HS-5 (cell line): Measurements from ENCODE around the gene KBTBD8.

ENCODE experiments used
- DNase-seq: peaks from one replicate; pipeline ENCODE4 v3.0.0-alpha.2; 2012; ENCODE audit warnings: low read depth

The KBTBD8 gene

DNA sequence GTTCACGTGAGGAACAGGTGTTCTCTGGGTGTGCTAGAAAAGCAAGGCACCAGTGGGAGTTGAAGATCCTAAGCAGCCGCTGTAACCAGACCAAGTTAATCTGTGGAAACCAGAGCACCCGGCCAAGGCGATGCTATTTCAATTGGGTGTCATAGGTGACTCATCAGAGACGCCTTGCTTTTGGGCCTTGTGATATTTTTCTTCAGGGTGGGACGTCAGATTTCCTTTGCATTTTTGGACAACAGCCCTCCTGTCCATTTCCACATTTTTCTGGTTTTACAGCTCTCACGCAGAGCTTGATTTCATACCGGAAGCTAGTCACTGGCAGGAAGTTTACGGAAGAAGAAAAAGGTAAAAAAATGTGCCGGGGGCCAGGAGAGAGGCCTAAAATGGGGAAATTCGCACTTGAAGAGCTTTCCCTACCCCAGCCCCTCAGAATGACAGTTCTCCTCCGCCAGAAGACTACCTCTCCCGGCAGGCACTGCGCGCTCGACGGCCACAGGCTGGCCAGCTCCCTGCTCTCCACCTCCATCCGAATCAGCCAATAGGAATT is 471 bp upstream of the KBTBD8 start:
- peak; percentile 93 for DNase-seq

GRCh38 chr3:66998904-66999235 is 763 bp downstream of the KBTBD8 start:
- DNase-seq, result no peak

DNA sequence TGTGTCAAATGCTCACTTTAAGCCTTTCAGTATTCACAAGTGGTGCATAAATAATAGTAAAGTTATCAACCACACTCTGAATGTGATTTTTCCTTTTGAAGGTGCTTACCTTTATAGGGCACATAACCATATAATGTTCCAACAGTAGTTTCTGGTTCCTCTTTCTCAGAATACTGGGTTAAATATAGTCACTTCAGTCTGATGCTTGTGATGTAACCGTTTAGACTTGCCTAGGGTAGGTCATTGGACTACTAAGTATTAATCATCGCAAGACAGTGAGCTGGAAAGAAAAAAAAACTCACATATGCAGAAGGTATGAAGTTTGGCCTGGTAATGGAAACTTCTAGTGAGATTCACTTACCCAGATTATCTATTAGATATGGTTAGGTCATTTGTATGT is 1.9 kb downstream of the KBTBD8 start:
- DNase-seq, result peak; percentile 60

- DNase-seq, result no peak
Observed at GRCh38 chr3:67001086-67001861, 3.2 kb downstream of the KBTBD8 start.

DNA sequence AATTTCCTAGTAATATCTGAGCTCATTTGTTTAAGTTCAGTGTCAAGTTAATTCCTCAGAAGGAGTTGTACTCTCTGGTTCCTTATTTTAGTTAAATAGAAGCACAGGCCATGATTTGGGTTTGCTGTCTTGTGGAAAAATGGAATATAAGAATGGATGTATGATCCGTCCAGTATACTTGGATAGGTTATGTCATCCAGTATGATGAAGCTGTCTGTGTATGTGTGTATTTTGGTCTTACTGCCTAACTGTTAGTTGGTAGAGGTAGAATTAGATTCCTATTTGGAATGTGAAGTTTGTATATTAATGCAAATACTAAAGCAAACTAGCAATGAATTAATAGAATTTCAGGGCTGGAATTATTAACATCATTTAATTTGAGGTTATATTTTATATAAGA is 7.9 kb downstream of the KBTBD8 start:
- DNase-seq, result no peak

DNA sequence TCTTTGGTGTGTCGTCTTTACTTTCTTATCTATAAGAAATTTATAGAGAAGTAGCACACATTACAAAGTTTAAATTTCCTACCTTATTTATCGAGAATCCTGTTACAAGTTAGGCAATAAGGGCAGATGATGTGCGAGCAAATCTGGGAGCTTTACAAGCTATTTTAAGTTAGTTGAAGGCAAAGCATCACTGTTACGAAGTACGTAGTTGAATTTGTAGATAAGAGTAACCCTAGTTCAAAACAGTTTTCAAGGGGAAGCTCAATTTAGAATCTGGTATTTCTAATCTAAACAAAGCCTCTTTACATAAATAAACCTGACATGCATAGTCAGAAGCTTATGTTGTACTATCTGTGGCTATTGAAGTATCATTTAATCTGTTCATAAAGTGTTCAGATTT is 8.4 kb downstream of the KBTBD8 start:
- no peak for DNase-seq

DNA sequence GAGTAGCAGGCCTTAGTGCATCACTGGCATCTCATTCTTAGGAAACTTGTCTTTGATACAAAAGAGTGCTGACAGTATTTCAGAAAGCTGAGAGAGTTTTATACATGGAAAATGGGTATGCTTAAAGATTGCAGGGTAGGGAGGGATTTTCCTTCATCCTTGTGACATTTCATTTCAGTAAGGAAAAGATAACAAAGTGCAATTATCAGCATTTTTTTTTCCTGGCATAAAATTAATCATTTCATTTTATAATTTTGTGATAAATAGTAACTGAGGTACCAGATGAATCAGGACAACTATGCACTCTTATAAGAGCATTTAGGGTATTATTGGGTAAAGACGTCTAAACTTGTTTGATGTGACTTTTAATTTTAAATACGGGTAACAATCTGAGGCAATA is 10.3 kb downstream of the KBTBD8 start:
- no peak for DNase-seq

DNA sequence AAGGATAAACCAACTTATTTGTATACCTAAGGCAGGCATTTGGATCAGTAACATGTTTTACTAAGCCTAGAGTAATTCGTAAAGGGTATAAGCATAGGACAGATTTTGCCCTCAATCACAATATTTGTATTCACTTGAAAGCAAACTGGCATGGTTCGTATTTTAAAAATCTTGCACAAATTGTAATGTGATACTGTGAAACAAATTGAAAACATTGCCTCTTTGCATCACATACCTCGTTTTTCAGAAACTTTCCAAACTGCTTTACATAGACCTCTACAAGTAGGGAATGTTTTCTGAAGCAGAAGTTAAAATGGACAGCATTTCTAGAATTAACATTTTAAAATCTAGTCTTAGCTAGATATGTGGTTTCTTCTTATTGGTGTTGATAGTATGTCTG is 11.6 kb downstream of the KBTBD8 start:
- no peak for DNase-seq

DNA sequence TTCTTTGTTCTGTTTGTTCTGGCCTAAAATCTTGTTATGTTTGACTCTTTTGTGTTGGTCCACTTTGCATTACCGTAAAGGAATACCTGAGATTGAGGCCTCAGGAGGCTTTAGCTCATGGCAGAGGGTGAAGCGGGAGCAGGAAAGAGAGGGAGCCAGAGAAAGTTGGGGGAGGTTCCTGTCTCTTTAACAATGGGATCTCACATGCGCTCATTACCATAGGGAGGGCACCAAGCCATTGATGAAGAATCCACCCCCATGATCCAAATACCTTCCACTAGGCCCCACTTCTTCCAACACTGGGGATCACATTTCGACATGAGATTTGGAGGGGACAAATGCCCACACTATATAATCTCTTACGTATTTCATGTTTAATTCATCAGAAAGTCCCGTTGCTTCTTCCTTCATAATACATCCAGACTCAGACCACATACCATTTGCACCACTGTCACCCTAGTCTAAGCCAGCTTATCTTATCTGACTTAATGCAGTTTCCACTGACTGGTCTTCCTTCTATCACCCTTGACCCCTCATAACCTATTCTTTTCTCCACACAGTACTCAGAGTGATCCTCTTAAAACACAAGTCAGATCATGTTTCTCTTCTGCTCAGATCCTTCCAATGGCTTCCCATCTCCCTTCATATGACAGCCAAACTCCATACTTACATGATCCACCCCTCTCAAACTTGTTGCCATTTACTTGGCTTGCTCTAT is 13.5 kb downstream of the KBTBD8 start:
- no peak for DNase-seq

- no peak for DNase-seq
Observed at GRCh38 chr3:67012564-67012963, 14.5 kb downstream of the KBTBD8 start.

DNA sequence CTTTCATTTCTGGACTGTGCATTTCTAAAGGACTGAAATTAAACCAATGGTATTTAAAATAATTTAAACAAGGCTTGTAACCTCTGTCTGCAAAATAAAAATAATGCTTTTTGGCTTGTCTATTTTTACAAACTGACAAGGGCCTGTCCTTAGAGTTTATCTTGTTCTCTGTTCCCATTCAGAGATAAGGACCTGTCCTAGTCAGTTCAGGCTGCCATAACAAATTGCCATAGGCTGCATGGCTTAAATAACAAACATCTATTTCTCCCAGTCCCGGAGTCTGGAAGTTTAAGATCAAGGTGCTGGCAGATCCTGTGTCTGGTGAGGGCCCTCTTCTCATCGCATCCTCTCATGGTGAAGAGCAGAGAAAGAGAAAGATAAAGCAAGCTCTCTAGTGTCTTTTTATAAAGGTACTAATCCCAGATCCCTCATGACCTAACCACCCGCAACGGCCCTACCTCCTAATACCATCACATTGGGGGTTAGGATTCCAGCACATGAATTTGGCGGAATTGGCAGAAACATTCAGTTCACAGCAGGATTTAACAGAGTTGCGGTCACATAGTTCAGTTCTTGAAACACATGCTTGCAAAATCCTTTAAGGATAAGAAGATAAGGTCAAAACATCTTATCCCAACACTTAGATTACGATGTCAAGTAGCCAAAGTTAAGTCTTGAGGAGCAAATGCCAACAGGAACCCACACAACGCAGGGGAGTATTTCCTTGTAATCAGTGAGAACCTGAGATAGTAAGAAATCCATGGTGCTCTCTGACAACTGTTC is 17.8 kb downstream of the KBTBD8 start:
- DNase-seq, result no peak

GRCh38 chr3:67016522-67017080 is 18.5 kb downstream of the KBTBD8 start:
- DNase-seq, result no peak

- DNase-seq, result no peak
Observed at GRCh38 chr3:67017211-67017610, 19.1 kb downstream of the KBTBD8 start.

GRCh38 chr3:67018105-67018788 is 20.1 kb downstream of the KBTBD8 start:
- DNase-seq, result no peak

DNA sequence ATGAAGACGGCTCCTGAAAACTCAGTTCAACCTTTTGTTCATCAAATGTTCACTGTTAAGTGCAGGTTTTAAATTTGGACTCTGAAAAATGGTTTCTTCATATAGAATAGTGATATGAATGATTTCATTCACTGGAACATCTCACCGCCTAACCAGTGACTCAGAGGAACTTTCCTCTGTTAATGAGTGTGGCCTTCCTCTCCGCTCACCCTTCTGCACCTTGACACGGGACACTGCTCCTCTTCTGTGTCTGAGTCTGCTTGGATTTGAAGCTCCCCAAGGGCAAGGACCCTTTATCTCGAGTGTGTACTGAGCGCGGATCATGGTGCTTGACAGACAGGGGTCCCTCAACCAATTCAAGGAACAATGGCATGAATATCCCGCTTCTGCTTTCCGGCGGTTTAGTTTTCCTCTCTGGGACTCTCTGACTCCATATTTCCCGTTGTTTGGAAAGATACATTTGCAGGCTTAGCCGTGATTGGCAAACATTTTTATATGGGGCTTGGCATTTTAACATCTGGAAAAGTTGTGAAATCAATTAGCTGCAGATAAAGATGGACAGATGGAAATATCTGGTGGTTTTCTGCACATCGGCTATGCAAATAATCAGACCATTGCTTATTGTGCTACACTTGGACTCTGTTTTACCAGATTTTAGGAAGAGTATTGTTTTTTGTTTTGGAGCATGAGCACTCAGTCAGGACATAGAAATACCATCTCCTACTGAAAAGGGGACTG is 20.9 kb downstream of the KBTBD8 start:
- DNase-seq, result no peak

GRCh38 chr3:67028001-67028784 is 30.1 kb downstream of the KBTBD8 start:
- DNase-seq, result no peak

DNA sequence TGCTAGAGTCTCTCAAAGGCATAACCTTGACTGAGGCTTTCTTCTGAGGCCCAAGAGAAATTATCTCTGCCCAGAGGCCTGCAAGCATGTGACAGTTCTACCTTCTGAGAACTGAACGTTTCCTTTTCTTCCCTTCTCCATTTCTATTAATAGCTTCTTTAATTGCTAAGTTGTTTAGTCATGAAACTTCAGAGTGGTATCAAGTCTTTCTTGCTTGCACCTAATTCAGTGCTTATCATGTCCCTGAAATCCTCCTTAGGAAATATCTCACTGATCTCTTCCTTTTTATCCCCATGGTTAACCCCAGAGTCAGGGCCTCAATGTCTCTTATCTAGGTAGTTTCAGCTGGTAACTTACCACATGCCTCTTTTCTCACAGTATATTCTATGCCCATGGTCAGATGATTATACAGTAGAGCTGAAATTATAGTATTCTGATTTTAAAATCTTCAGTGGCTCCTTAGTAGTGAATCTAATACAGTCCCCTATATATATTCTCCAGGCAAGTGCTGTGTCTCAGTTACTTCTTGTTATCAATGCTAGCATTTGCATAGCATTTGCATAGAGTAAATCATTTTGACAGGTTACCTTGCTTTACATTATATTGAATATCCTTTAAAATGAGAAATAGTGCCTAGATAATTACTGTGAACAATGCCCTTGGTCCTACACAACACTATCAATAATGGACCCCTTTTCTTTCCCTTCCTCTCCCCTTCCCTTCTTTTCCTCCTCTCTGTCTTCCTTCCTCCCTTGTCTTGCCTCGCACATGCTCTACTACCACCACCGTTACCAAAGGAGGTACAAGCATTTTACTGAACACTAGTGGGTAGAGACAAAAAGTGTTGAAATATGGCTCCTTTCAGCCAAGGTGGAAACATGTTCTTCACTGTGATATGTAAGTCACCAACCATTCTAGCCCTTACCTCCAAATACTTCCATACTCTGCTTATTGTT is 33.0 kb downstream of the KBTBD8 start:
- DNase-seq, result no peak

DNA sequence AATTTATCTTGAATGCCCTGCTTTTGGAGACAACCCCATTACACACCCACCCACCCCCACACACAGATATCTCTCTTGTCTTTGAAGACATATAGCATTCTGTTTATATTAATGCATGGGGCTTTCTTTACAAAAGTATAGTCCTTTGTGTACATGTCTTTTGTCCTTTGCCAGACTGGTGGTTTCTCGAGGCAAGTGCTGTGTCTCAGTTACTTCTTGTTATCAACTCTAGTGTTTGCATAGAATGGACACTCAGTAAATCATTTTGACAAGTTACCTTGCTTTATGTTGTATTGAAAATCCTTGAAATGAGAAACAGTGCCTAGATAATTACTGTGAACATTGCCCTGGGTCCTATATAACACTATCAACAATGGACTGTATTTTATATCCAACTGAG is 33.9 kb downstream of the KBTBD8 start:
- no peak for DNase-seq

DNA sequence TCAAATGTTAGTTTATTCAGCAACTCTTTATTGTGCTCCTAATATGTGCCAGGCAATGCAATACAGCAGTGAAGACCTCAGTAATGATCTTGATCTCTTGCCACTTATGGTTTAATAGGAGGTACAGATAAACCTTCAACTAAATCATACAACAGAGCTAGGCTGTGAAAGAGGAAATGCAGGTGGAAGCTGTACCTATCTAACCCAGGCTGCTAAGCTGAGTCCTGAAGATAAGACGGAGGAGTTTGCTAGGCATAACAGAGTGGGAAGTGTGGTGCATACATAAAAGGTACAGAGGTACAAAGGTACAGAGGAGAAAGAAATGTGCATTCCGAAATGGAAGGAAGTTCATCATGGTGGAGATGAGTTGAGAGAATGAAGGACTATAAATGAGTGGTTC is 35.0 kb downstream of the KBTBD8 start:
- DNase-seq, result no peak
